ENCODE results near the gene ATG101. TPM values are rescaled to one million over a fixed set of nuclear protein-coding genes. Genes with fewer than 3 reads are reported as not detected.

ATG101 gene
- polyA plus RNA-seq, 1 donor from 2014 or later: 53.9 TPM

- no peaks in the 10 kb centered on the region for H3K36me3 ChIP-seq (ENCODE audit: insufficient read depth, low read length)
- H3K4me2 ChIP-seq (ENCODE audit: low read length): no peak overlapping the region
- H3K79me2 ChIP-seq (replicated peaks; ENCODE audit: insufficient read depth, low read length): no peaks in the 10 kb centered on the region
- H3K9me3 ChIP-seq (ENCODE audit: low read length): no peaks in the 10 kb centered on the region
- no peak overlapping the region for H3K9ac ChIP-seq (ENCODE audit: low read length)
- H3F3A ChIP-seq (ENCODE audit: insufficient read depth, low read length, poor library complexity, severe bottlenecking): no peaks in the 10 kb centered on the region
- H2AFZ ChIP-seq (ENCODE audit: low read depth, low read length): no peak overlapping the region
- no peak overlapping the region for H3K4me3 ChIP-seq (ENCODE audit: low read length)
- no peak for TF ChIP-seq EZH2 (IDR thresholded peaks at IDR 0.05; ENCODE audit: borderline replicate concordance, insufficient read depth, low read length, poor library complexity, severe bottlenecking)
- TF ChIP-seq TAF1 (IDR thresholded peaks at IDR 0.05; ENCODE audit: low read depth): no peak
- no peak for TF ChIP-seq REST (IDR thresholded peaks at IDR 0.05; ENCODE audit: borderline replicate concordance)
- TF ChIP-seq POLR2AphosphoS5 (IDR thresholded peaks at IDR 0.05): no peak
- no peak for TF ChIP-seq MXI1 (conservative IDR thresholded peaks at IDR 0.05; ENCODE audit: poor library complexity, severe bottlenecking)
- TF ChIP-seq SMC3 (conservative IDR thresholded peaks at IDR 0.05; ENCODE audit: poor library complexity): no peak
- no peak for TF ChIP-seq CTCF (IDR thresholded peaks at IDR 0.05; ENCODE audit: poor library complexity, severe bottlenecking)
- no peak for TF ChIP-seq RAD21 (conservative IDR thresholded peaks at IDR 0.05)
- H3K27me3 ChIP-seq (ENCODE audit: insufficient read depth, low read depth, low read length): no peaks in the 10 kb centered on the region
- H4K20me1 ChIP-seq (ENCODE audit: insufficient read depth): no peaks in the 10 kb centered on the region
- H3K9me2 ChIP-seq (ENCODE audit: insufficient read depth, low read length): no peaks in the 10 kb centered on the region
- H3K27ac ChIP-seq (ENCODE audit: low read length): no peak overlapping the region
Measured at GRCh38 chr12:52044292-52044983, 25.3 kb upstream of the ATG101 start.

GRCh38 chr12:52045794-52046199 lies 24.0 kb upstream of the ATG101 start:
- H3K9me2 ChIP-seq (ENCODE audit: insufficient read depth, low read length): no peaks in the 10 kb centered on the region
- no peaks in the 10 kb centered on the region for H3K36me3 ChIP-seq (ENCODE audit: insufficient read depth, low read length)
- H3K27ac ChIP-seq (ENCODE audit: low read length): no peak overlapping the region
- no peak overlapping the region for H3K4me3 ChIP-seq (ENCODE audit: low read length)
- no peaks in the 10 kb centered on the region for H3K79me2 ChIP-seq (replicated peaks; ENCODE audit: insufficient read depth, low read length)
- no peaks in the 10 kb centered on the region for H3K27me3 ChIP-seq (ENCODE audit: insufficient read depth, low read depth, low read length)
- H3K4me2 ChIP-seq (ENCODE audit: low read length): no peak overlapping the region
- H3K9ac ChIP-seq (ENCODE audit: low read length): no peak overlapping the region
- H4K20me1 ChIP-seq (ENCODE audit: insufficient read depth): no peaks in the 10 kb centered on the region
- no peak for TF ChIP-seq CTCF (IDR thresholded peaks at IDR 0.05; ENCODE audit: poor library complexity, severe bottlenecking)
- TF ChIP-seq RAD21 (conservative IDR thresholded peaks at IDR 0.05): no peak
- no peak for TF ChIP-seq REST (IDR thresholded peaks at IDR 0.05; ENCODE audit: borderline replicate concordance)
- TF ChIP-seq EZH2 (IDR thresholded peaks at IDR 0.05; ENCODE audit: borderline replicate concordance, insufficient read depth, low read length, poor library complexity, severe bottlenecking): no peak
- no peak for TF ChIP-seq MXI1 (conservative IDR thresholded peaks at IDR 0.05; ENCODE audit: poor library complexity, severe bottlenecking)
- TF ChIP-seq SMC3 (conservative IDR thresholded peaks at IDR 0.05; ENCODE audit: poor library complexity): no peak
- no peak for TF ChIP-seq EP300 (conservative IDR thresholded peaks at IDR 0.05; ENCODE audit: poor library complexity, severe bottlenecking)
- no peak for TF ChIP-seq TAF1 (IDR thresholded peaks at IDR 0.05; ENCODE audit: low read depth)
- no peaks in the 10 kb centered on the region for H3F3A ChIP-seq (ENCODE audit: insufficient read depth, low read length, poor library complexity, severe bottlenecking)
- H2AFZ ChIP-seq (ENCODE audit: low read depth, low read length): no peak overlapping the region
- H3K9me3 ChIP-seq (ENCODE audit: low read length): no peaks in the 10 kb centered on the region

Data from neural cell (in vitro differentiated cells).